Endometrial microvascular endothelial cells (primary cell): ENCODE data around the gene TSPEAR. TPM values are rescaled to one million over a fixed set of nuclear protein-coding genes. Genes with fewer than 3 reads are reported as not detected.
"Not testable (repeated sequence)": the region's sequence is repeated elsewhere in the genome, so short reads cannot be mapped to it uniquely, and the experiment has no call there.

Source experiments
- in situ Hi-C: cut with HindIII; loops from 2 replicates; pipeline ENCODE4 v1.10.0; 2017; ENCODE audit warnings: low sequenced_read_pairs, low pct_unique_long_range_greater_than_20kb; ENCODE audit errors: inconsistent ontology term
- total RNA-seq: library from RNA; depleted of rRNA; stranded (reverse); fragments of >200 nt; gene quantifications from one replicate; pipeline ENCODE4 v1.2.3, GENCODE V29; 2015; ENCODE audit errors: inconsistent ontology term

TSPEAR gene
- total RNA-seq, 1 donor from 2014 or later, result not detected

GRCh38 chr21:44510508-44511218 is 200.7 kb downstream of the TSPEAR start:
- in situ Hi-C loops, result no loop called here

- in situ Hi-C loops, result no loop called here
Measured at GRCh38 chr21:44510109-44510507, 201.3 kb downstream of the TSPEAR start.

GRCh38 chr21:44509539-44509938 is 201.8 kb downstream of the TSPEAR start:
- in situ Hi-C loops, result no loop called here

- in situ Hi-C loops, result no loop called here
Measured at GRCh38 chr21:44508711-44509445, 202.5 kb downstream of the TSPEAR start.

- in situ Hi-C loops, result no loop called here
Measured at GRCh38 chr21:44508426-44508710, 203.0 kb downstream of the TSPEAR start.

GRCh38 chr21:44507673-44508425 is 203.5 kb downstream of the TSPEAR start:
- in situ Hi-C loops, result no loop called here

GRCh38 chr21:44506279-44507255 is 204.8 kb downstream of the TSPEAR start:
- in situ Hi-C loops, result no loop called here

- in situ Hi-C loops, result no loop called here
Measured at GRCh38 chr21:44505673-44506278, 205.6 kb downstream of the TSPEAR start.

GRCh38 chr21:44503901-44504399 is 207.4 kb downstream of the TSPEAR start:
- in situ Hi-C loops, result no loop called here

- in situ Hi-C loops, result not testable (repeated sequence)
Measured at GRCh38 chr21:44503006-44503889, 208.1 kb downstream of the TSPEAR start.

GRCh38 chr21:44502171-44502958 is 209.0 kb downstream of the TSPEAR start:
- in situ Hi-C loops, result no loop called here

- in situ Hi-C loops, result no loop called here
Measured at GRCh38 chr21:44500111-44500510, 211.3 kb downstream of the TSPEAR start.

GRCh38 chr21:44499631-44500030 is 211.7 kb downstream of the TSPEAR start:
- in situ Hi-C loops, result no loop called here

GRCh38 chr21:44499211-44499560 is 212.2 kb downstream of the TSPEAR start:
- in situ Hi-C loops, result no loop called here

GRCh38 chr21:44498280-44499210 is 212.8 kb downstream of the TSPEAR start:
- in situ Hi-C loops, result no loop called here

- in situ Hi-C loops, result no loop called here
Measured at GRCh38 chr21:44497703-44498126, 213.7 kb downstream of the TSPEAR start.
